C4-2B (cell line): ENCODE measurements around the gene GPR146.

Source experiments
- CTCF ChIP-seq: fragments of 450-650 bp; conservative IDR thresholded peaks from 2 replicates; pipeline ENCODE4 v1.5.1; 2017; ENCODE audit warnings: mild to moderate bottlenecking
- ZFX ChIP-seq: fragments of 450-650 bp; IDR thresholded peaks from 2 replicates; pipeline ENCODE4 v1.6.1; 2017

- TF ChIP-seq CTCF, result no peak
- TF ChIP-seq ZFX, result no peak
These were observed 14.5 kb downstream of the GPR146 start for GRCh38 chr7:1058821-1059199.
